Stomach (tissue), 9 donors: Measurements from ENCODE around the gene KNOP1. TPM values are rescaled to one million over a fixed set of nuclear protein-coding genes. Genes with fewer than 3 reads are reported as not detected.
A peak's percentile ranks its signal among the peaks of the same experiment; 100 is the strongest.

Experiments used
- DNase-seq, 2 donors: peaks; one replicate each; pipeline versions ENCODE4 v3.0.0 to v3.0.0-alpha.2; 2013 to 2019
- H3K27ac ChIP-seq, 5 donors: fragments of 200-600 bp in 4 of 5; sonication (generic) in 4 of 5; one replicate each; pipeline ENCODE4 v1.5.1; 2013 to 2019; ENCODE audit warnings: mild to moderate bottlenecking in 1 of 5, moderate library complexity in 1 of 5
- H3K27me3 ChIP-seq, 3 donors: fragments of 200-600 bp; sonication (generic); one replicate each; pipeline ENCODE4 v1.5.1; 2017 to 2019; ENCODE audit warnings: mixed run types in 1 of 3
- H3K36me3 ChIP-seq, 4 donors: fragments of 200-600 bp; sonication (generic); 1 replicate in 3 of 4; 2 replicates in 1 of 4; pipeline ENCODE4 v1.5.1; 2016 to 2019
- H3K4me1 ChIP-seq, 4 donors: fragments of 200-600 bp; sonication (generic); one replicate each; pipeline ENCODE4 v1.5.1; 2016 to 2019
- H3K4me3 ChIP-seq, 4 donors: fragments of 200-600 bp; sonication (generic) in 3 of 4; one replicate each; pipeline ENCODE4 v1.5.1; 2016 to 2019; ENCODE audit warnings: mild to moderate bottlenecking in 1 of 4
- H3K9me3 ChIP-seq, 4 donors: fragments of 200-600 bp; sonication (generic); one replicate each; pipeline ENCODE4 v1.5.1; 2016 to 2019
- EP300 ChIP-seq: sonication (generic); formaldehyde crosslinking; IDR thresholded peaks from one replicate; pipeline ENCODE4 v1.6.1; 2017; ENCODE audit warnings: antibody characterized with exemption
- POLR2A ChIP-seq, 4 donors: fragments of 450-650 bp; IDR thresholded peaks; one replicate each; pipeline ENCODE4 v1.6.1; 2016; ENCODE audit warnings: antibody characterized with exemption in 4 of 4, control low read depth in 2 of 4, mild to moderate bottlenecking in 1 of 4, moderate library complexity in 1 of 4
- POLR2AphosphoS5 ChIP-seq, 3 donors: sonication (generic); formaldehyde crosslinking; IDR thresholded peaks; one replicate each; pipeline ENCODE4 v1.6.1; 2016; ENCODE audit warnings: antibody characterized with exemption in 3 of 3
- WGBS, 5 donors: extraction: QIAGEN DNeasy Blood & Tissue Kit in 3 of 5; methylation state at CpG; one replicate each; pipeline versions ENCODE4 v1.1.5 to v1.1.7; 2013 to 2018; 5-methylcytosine and 5-hydroxymethylcytosine counted together
- intact Hi-C: fragments of 100-400 bp; cut with DNase I; formaldehyde crosslinking; loops from one replicate; pipeline ENCODE4 v1.15.1; 2023; ENCODE audit warnings: low total_unique reads
- polyA plus RNA-seq, 3 donors: library from polyadenylated mRNA; stranded (reverse); fragments of 200-250 nt; gene quantifications; one replicate each; pipeline ENCODE4 v1.2.3, GENCODE V29; 2013
- total RNA-seq, 5 donors: library from RNA; depleted of rRNA; stranded (reverse); fragments of >200 nt; gene quantifications; one replicate each; pipeline versions ENCODE4 v1.1.0 to v1.2.3, GENCODE V29; 2014 to 2016
- TF ChIP-seq, protein P1 (sequence below), 7 experiments: fragments of 450-650 bp in 4 of 7; fragments of 200-600 bp in 3 of 7; sonication (generic) in 3 of 7; IDR thresholded peaks; one replicate each; pipeline ENCODE4 v1.5.1; 2016 to 2019; ENCODE audit warnings: antibody characterized with exemption in 7 of 7, control low read depth in 2 of 7, mild to moderate bottlenecking in 1 of 7
- donor health status: healthy with polysubstance abuse.
- donor health status: Bipolar disorder and iron deficiency.
- donor health status: healthy.

KNOP1 gene
- total and polyA plus RNA-seq, 8 donors: 7.2 to 26.3 (median 13.3) TPM

DNA sequence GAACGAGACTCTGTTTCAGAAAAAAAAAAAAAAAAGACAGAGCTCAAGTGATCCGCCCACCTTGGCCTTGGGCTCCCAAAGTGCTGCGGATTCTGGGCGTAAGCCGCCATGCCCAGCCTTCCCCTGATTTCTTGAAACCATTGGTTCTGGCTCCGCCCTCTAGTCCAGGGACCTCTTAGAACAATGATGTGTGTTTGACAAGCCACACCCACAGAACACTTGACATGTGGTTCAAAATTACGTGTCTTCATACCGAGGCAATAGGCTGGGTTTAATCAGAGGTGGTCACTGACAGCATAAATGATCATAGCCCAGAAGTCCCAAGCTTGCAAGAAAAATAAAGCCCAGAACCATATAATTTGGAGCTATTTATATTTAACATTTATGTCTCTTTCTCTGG, 23.0 kb downstream of the KNOP1 start:
- 89 to 96% (median 93%) methylated on average over 8 of the region's 8 CpGs for WGBS, 5 donors
- H3K36me3 ChIP-seq: peaks cover 15 to 54% (median 41%) of the 10 kb centered on the region in 4 donors
- DNase-seq: no peak
- intact Hi-C loops: no loop called here
- H3K4me1 ChIP-seq: peaks cover 45 to 57% (median 49%) of the 10 kb centered on the region in 4 donors
- no peaks in the 10 kb centered on the region for H3K9me3 ChIP-seq
- no peaks in the 10 kb centered on the region for H3K27me3 ChIP-seq
- TF ChIP-seq, protein P1, sequence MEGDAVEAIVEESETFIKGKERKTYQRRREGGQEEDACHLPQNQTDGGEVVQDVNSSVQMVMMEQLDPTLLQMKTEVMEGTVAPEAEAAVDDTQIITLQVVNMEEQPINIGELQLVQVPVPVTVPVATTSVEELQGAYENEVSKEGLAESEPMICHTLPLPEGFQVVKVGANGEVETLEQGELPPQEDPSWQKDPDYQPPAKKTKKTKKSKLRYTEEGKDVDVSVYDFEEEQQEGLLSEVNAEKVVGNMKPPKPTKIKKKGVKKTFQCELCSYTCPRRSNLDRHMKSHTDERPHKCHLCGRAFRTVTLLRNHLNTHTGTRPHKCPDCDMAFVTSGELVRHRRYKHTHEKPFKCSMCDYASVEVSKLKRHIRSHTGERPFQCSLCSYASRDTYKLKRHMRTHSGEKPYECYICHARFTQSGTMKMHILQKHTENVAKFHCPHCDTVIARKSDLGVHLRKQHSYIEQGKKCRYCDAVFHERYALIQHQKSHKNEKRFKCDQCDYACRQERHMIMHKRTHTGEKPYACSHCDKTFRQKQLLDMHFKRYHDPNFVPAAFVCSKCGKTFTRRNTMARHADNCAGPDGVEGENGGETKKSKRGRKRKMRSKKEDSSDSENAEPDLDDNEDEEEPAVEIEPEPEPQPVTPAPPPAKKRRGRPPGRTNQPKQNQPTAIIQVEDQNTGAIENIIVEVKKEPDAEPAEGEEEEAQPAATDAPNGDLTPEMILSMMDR (IDR thresholded peaks at IDR 0.05): no peak
- TF ChIP-seq POLR2AphosphoS5 (IDR thresholded peaks at IDR 0.05): no peak
- no peak for TF ChIP-seq EP300
- TF ChIP-seq POLR2A (IDR thresholded peaks at IDR 0.05): no peak
- no peak overlapping the region for H3K4me3 ChIP-seq
- peak overlapping the region in 3 of 5 donors; percentile 77 to 88 (median 82) for H3K27ac ChIP-seq

GRCh38 chr16:19691161-19691711, 26.8 kb downstream of the KNOP1 start:
- Histone ChIP-seq H3K9me3 (no peaks in the 10 kb centered on the region), H3K27me3 (no peaks in the 10 kb centered on the region), H3K4me3 (no peak overlapping the region), H3K4me1 (peaks cover 8 to 26% (median 12%) of the 10 kb centered on the region in 4 donors), H3K27ac (peak overlapping the region in 2 of 5 donors; percentile 31 to 33), H3K36me3 (peaks cover 25 to 68% (median 56%) of the 10 kb centered on the region in 4 donors)
- DNase-seq: no peak
- TF ChIP-seq, protein P1 (IDR thresholded peaks at IDR 0.05): no peak
- no peak for TF ChIP-seq EP300
- no peak for TF ChIP-seq POLR2AphosphoS5 (IDR thresholded peaks at IDR 0.05)
- no peak for TF ChIP-seq POLR2A (IDR thresholded peaks at IDR 0.05)
- intact Hi-C loops: no loop called here
- 76 to 85% (median 81%) methylated on average over 13 to 14 of the region's 14 CpGs for WGBS, 5 donors

- Histone ChIP-seq H3K36me3 (peaks cover 25 to 78% (median 67%) of the 10 kb centered on the region in 4 donors), H3K9me3 (peaks cover 0 to under 1% (median 0%) of the 10 kb centered on the region in 4 donors), H3K4me1 (peaks cover 0 to 15% (median 2%) of the 10 kb centered on the region in 4 donors), H3K27ac (peak overlapping the region in 2 of 5 donors; percentile 4 to 31), H3K27me3 (no peaks in the 10 kb centered on the region), H3K4me3 (no peak overlapping the region)
- TF ChIP-seq EP300 (no peak), POLR2A (IDR thresholded peaks at IDR 0.05) (no peak), POLR2AphosphoS5 (IDR thresholded peaks at IDR 0.05) (no peak)
- TF ChIP-seq, protein P1 (IDR thresholded peaks at IDR 0.05): no peak
- DNase-seq: no peak
- intact Hi-C loops: no loop called here
- 64 to 70% (median 69%) methylated on average over 4 of the region's 4 CpGs for WGBS, 5 donors
Observed at GRCh38 chr16:19690196-19690595, 27.8 kb downstream of the KNOP1 start.

DNA sequence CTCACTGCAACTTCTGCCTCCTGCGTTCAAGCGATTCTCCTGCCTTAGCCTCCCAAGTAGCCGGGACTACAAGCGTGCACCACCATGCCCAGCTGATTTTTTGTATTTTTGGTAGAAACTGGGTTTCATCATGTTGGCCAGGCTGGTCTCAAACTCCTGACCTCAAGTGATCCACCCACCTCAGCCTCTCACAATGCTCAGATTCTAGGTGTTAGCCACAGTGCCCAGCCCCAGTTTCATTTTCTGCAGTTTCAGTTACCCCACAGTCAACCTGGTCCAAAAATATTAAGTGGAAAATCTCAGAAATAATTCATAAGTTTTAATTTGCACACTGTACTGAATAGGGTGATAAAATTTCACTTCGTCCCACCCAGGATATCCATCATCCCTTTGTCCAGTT, 28.7 kb downstream of the KNOP1 start:
- TF ChIP-seq POLR2AphosphoS5 (IDR thresholded peaks at IDR 0.05) (no peak), EP300 (no peak), POLR2A (IDR thresholded peaks at IDR 0.05) (no peak)
- TF ChIP-seq, protein P1 (IDR thresholded peaks at IDR 0.05): no peak
- WGBS, 5 donors: 94 to 98% (median 96%) methylated on average over 5 of the region's 5 CpGs
- intact Hi-C loops: no loop called here

More for the DNA sequence above, 28.7 kb downstream of the KNOP1 start:
- DNase-seq: no peak
- Histone ChIP-seq H3K36me3 (peaks cover 30 to 80% (median 74%) of the 10 kb centered on the region in 4 donors), H3K9me3 (peaks cover 0 to 4% (median 0%) of the 10 kb centered on the region in 4 donors), H3K27ac (no peak overlapping the region), H3K4me3 (no peak overlapping the region), H3K27me3 (no peaks in the 10 kb centered on the region), H3K4me1 (peaks cover 0 to 11% (median 0%) of the 10 kb centered on the region in 4 donors)
